Measurements from ENCODE around the gene TATDN3.
A peak's percentile ranks its signal among the peaks of the same experiment; 100 is the strongest.

The TATDN3 gene

DNA sequence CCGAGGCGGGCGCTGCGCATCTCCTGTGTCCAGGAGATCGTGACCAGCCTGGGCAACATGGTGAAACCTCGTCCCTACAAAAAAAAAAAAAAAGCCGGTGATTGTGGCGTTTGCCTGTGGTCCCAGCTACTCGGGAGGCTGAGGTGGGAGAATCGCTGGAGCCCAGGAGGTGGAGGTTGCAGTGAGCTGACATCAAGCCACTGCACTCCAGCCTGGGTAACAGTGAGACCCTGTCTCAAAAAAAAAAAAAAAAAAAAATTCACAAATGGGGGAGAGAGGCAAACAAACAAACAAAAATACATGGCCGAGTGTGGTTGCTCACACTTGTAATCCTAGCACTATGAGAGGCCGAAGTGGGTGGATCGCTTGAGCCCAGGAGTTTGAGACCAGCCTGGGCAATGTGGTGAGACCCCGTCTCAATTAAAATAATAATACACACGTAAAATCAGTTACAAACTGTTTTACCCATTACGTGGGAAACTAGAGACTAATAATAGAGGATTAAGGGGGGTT lies 758 bp downstream of the TATDN3 start:
- Mint-ChIP-seq H3K27me3 (ENCODE audit: low read depth, poor library complexity) (peaks cover 4% of the 10 kb centered on the region), H3K4me3 (peak overlapping the region; percentile 94), H3K27ac (peak overlapping the region; percentile 97), H3K4me1 (peaks cover 33% of the 10 kb centered on the region), H3K36me3 (ENCODE audit: low read depth) (peaks cover 20% of the 10 kb centered on the region), H3K9me3 (no peaks in the 10 kb centered on the region)
- no peak for DNase-seq
- no peak for TF ChIP-seq CTCF (IDR thresholded peaks at IDR 0.05)

GRCh38 chr1:212794561-212795014 lies 2.9 kb downstream of the TATDN3 start:
- H3K9me3 Mint-ChIP-seq: no peaks in the 10 kb centered on the region
- peaks cover 4% of the 10 kb centered on the region for H3K27me3 Mint-ChIP-seq (ENCODE audit: low read depth, poor library complexity)
- H3K4me1 Mint-ChIP-seq: peaks cover 25% of the 10 kb centered on the region
- H3K36me3 Mint-ChIP-seq (ENCODE audit: low read depth): peaks cover 22% of the 10 kb centered on the region
- H3K27ac Mint-ChIP-seq: no peak overlapping the region
- no peak for TF ChIP-seq CTCF (IDR thresholded peaks at IDR 0.05)
- H3K4me3 Mint-ChIP-seq: no peak overlapping the region
- DNase-seq: no peak

DNA sequence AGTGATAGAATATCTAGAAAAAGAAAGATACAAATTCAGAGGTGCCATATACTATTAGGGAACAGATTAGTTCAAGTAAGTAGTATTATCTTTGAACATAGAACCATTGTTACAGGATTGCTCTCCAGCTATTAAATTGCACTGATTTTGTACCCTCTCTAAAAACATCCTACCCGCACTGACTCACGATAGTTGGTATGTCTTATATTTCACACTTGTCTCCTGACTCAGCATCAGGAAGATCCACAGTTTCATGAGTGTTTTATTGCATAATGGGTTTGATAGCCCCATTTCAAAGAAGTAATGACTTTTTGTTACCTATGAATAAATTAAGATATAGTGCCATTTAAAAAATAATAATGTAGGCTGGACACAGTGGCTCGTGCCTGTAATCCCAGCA lies 6.0 kb downstream of the TATDN3 start:
- H3K4me3 Mint-ChIP-seq: no peak overlapping the region
- H3K27me3 Mint-ChIP-seq (ENCODE audit: low read depth, poor library complexity): peaks cover 4% of the 10 kb centered on the region
- no peak for TF ChIP-seq CTCF (IDR thresholded peaks at IDR 0.05)
- H3K27ac Mint-ChIP-seq: no peak overlapping the region
- H3K36me3 Mint-ChIP-seq (ENCODE audit: low read depth): peaks cover 22% of the 10 kb centered on the region
- H3K9me3 Mint-ChIP-seq: no peaks in the 10 kb centered on the region
- H3K4me1 Mint-ChIP-seq: peaks cover 8% of the 10 kb centered on the region
- no peak for DNase-seq

GRCh38 chr1:212805767-212806166 lies 14.1 kb downstream of the TATDN3 start:
- no peaks in the 10 kb centered on the region for H3K9me3 Mint-ChIP-seq
- H3K4me3 Mint-ChIP-seq: no peak overlapping the region
- H3K27me3 Mint-ChIP-seq (ENCODE audit: low read depth, poor library complexity): no peaks in the 10 kb centered on the region
- DNase-seq: no peak
- H3K36me3 Mint-ChIP-seq (ENCODE audit: low read depth): peaks cover 34% of the 10 kb centered on the region
- no peaks in the 10 kb centered on the region for H3K4me1 Mint-ChIP-seq
- no peak overlapping the region for H3K27ac Mint-ChIP-seq
- no peak for TF ChIP-seq CTCF (IDR thresholded peaks at IDR 0.05)

DNA sequence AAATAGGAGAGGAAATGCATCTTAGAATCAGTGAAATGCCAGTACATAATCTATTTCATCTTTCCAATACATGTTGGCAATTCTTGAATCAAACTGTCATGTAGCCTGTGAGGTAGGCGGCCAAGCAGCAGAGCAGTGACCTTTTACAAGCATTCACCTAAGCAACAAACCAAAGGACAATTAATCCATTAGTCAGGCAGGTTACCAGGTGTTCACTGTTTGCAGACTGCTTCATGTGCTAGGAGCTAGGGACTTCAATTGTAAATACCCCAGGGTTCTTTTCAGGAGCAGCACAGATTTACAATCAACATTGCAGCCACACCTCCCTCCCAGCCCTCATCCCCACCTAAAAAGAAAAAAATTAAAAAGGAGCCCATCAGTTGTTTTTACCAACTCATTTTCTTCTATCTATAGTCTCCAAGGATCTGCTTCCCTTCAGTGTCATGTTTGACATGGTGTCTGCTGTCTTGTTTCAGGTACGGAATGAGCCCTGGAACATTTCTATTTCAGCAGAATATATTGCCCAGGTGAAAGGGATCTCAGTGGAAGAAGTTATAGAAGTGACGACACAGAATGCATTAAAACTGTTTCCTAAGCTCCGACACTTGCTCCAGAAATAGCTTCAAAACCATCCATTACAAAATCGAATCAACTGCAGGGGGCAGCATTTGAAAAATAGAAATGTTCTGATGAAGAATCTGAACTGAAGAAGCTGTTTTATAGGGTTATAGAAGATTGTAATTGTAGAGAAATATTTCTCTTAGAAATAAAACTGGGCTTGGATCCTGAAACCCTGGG lies 23.0 kb downstream of the TATDN3 start:
- H3K27me3 Mint-ChIP-seq (ENCODE audit: low read depth, poor library complexity): peaks cover 5% of the 10 kb centered on the region
- no peaks in the 10 kb centered on the region for H3K9me3 Mint-ChIP-seq
- no peak overlapping the region for H3K27ac Mint-ChIP-seq

More for the DNA sequence above, 23.0 kb downstream of the TATDN3 start:
- H3K4me3 Mint-ChIP-seq: no peak overlapping the region
- no peak for DNase-seq
- no peaks in the 10 kb centered on the region for H3K4me1 Mint-ChIP-seq
- peak; percentile 31 for TF ChIP-seq CTCF (IDR thresholded peaks at IDR 0.05)
- H3K36me3 Mint-ChIP-seq (ENCODE audit: low read depth): no peaks in the 10 kb centered on the region

Measured in nephron progenitor cell (in vitro differentiated cells).